Heart left ventricle (tissue), 13 donors: ENCODE data around the gene RALGPS1.

Experiments
- CTCF ChIP-seq, 12 donors: fragments of 200-600 bp; sonication (generic) in 4 of 12; IDR thresholded peaks; one replicate each; pipeline versions ENCODE4 v1.5.0 to v1.8.0; 2018 to 2022; ENCODE audit warnings: antibody characterized with exemption in 12 of 12, mild to moderate bottlenecking in 5 of 12
- POLR2A ChIP-seq, 2 donors: fragments of 450-650 bp; IDR thresholded peaks; one replicate each; pipeline ENCODE4 v1.6.1; 2017; ENCODE audit warnings: antibody characterized with exemption in 2 of 2, mild to moderate bottlenecking in 2 of 2, moderate library complexity in 2 of 2
- donor health status: ischemic (EF 13 %, LVEDD 7.1; RV severe dilation, severe dysfunction).
- donor health status: DM: no; HTN: yes; CAD: no.
- donor health status: DM: no; HTN: no; CAD: no.
- donor health status: ischemic (EF 25% LVEDD 6.9; RV normal size, moderate dysfunction).
- donor health status: ischemic (EF 25% LVEDD 5.7; RV mildly dilated, moderate dysfunction).
- donor health status: ischemic (EF 35%, LVEDD 5.7; RV mildly dilated, moderate dysfunction).
- donor health status: nonischemic (EF 11% LVEDD 7.7; RV severe dilation, severe dysfunction).
- donor health status: DM: yes; HTN: yes; CAD: no.
- donor health status: PGD.
- donor health status: ischemic (EF 29% LVEDD 5.4; RV normal size, mild dysfunction).
- donor health status: nonischemic (EF 23%, LVEDD 6.1; RV moderate dilation, normal function).

DNA sequence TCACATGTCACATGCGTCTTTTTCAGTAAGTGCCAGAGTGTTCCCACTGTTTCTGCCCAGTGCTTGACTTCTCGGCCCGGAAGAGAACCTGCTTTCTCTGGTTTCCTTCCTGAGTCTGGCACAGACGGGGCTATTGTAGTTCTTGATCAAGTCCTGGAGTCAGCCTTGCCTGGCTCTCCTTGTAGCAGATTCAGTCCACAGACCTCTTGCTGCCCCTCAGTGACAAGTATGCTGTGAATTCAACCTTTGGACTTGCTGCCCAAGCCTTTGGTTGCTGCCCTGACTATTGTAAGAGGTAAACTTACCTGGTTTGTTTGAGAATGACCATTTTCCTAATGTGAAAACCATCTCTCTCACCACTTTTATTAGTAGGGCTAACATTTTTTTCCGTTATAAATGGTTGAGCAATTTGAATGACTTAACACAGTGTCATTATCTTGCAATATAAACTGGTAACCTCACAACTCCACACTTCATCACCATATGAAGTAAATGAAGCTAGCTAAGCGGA lies 29.4 kb upstream of the RALGPS1 start:
- TF ChIP-seq POLR2A (IDR thresholded peaks at IDR 0.05) = no peak
- no peak for TF ChIP-seq CTCF (IDR thresholded peaks at IDR 0.05)
